Stimulated activated CD8-positive, alpha-beta memory T cell treated with anti-CD3 and anti-CD28 coated beads, Interleukin-7, amount 100 ng/mL, for 48 hours (primary cell): ENCODE measurements around the gene MGST2.
"Not testable (repeated sequence)": the region's sequence is repeated elsewhere in the genome, so short reads cannot be mapped to it uniquely, and the experiment has no call there.

Experiments used
- DNase-seq, 2 donors: peaks; one replicate each; pipeline ENCODE4 v3.0.0-alpha.2; 2020; ENCODE audit warnings: low read depth in 1 of 2; ENCODE audit errors: extremely low read depth in 1 of 2

Gene MGST2

GRCh38 chr4:139665690-139666529 is at the start of gene MGST2:
Gene MGST2 (plus strand): TSS chr4:139665819. CDS start chr4:139666020, 201 bp downstream.
- DNase-seq: no peak

GRCh38 chr4:139617702-139618490 is 47.7 kb upstream of the MGST2 start:
- DNase-seq: no peak

- no peak for DNase-seq
These were observed 46.0 kb upstream of the MGST2 start for GRCh38 chr4:139619644-139620043.

- DNase-seq: no peak
These were observed 42.7 kb upstream of the MGST2 start for GRCh38 chr4:139622901-139623381.

- DNase-seq: no peak
These were observed 41.1 kb upstream of the MGST2 start for GRCh38 chr4:139624441-139625092.

- no peak for DNase-seq
These were observed 40.5 kb upstream of the MGST2 start for GRCh38 chr4:139625093-139625455.

- DNase-seq: no peak
These were observed 40.1 kb upstream of the MGST2 start for GRCh38 chr4:139625482-139625881.

- no peak for DNase-seq
These were observed 37.2 kb upstream of the MGST2 start for GRCh38 chr4:139628184-139629012.

- DNase-seq: no peak
These were observed 36.0 kb upstream of the MGST2 start for GRCh38 chr4:139629436-139630125.

- DNase-seq: no peak
These were observed 35.5 kb upstream of the MGST2 start for GRCh38 chr4:139630126-139630495.

GRCh38 chr4:139630991-139631390 is 34.6 kb upstream of the MGST2 start:
- DNase-seq: no peak

- no peak for DNase-seq
These were observed 33.8 kb upstream of the MGST2 start for GRCh38 chr4:139631791-139632190.

GRCh38 chr4:139632739-139633138 is 32.9 kb upstream of the MGST2 start:
- DNase-seq: not testable (repeated sequence)

GRCh38 chr4:139633195-139633594 is 32.4 kb upstream of the MGST2 start:
- no peak for DNase-seq

GRCh38 chr4:139633661-139634060 is 32.0 kb upstream of the MGST2 start:
- no peak for DNase-seq

- no peak for DNase-seq
These were observed 29.7 kb upstream of the MGST2 start for GRCh38 chr4:139635966-139636365.

- DNase-seq: not testable (repeated sequence)
These were observed 27.3 kb upstream of the MGST2 start for GRCh38 chr4:139638306-139638705.

GRCh38 chr4:139639654-139640053 is 26.0 kb upstream of the MGST2 start:
- no peak for DNase-seq

- no peak for DNase-seq
These were observed 24.4 kb upstream of the MGST2 start for GRCh38 chr4:139641218-139641617.

- DNase-seq: no peak
These were observed 23.3 kb upstream of the MGST2 start for GRCh38 chr4:139642364-139642763.
